Transverse colon (tissue), 4 donors: ENCODE data around the gene FBXL17. TPM values are rescaled to one million over a fixed set of nuclear protein-coding genes. Genes with fewer than 3 reads are reported as not detected.

Source experiments
- DNase-seq: peaks from one replicate; pipeline ENCODE4 v3.0.0-alpha.2; 2019
- H3K27ac ChIP-seq, 4 donors: fragments of 200-600 bp; sonication (generic); 2 replicates each; pipeline ENCODE4 v1.5.1; 2016 to 2018; ENCODE audit warnings: inconsistent platforms in 4 of 4
- H3K27me3 ChIP-seq: fragments of 200-600 bp; sonication (generic); 2 replicates; pipeline ENCODE4 v1.5.1; 2017; ENCODE audit warnings: inconsistent platforms
- H3K36me3 ChIP-seq, 4 donors: fragments of 200-600 bp; sonication (generic); 2 replicates each; pipeline ENCODE4 v1.5.1; 2017 to 2019; ENCODE audit warnings: inconsistent platforms in 4 of 4
- H3K4me1 ChIP-seq, 4 donors: fragments of 200-600 bp; sonication (generic); 2 replicates each; pipeline ENCODE4 v1.5.1; 2017 to 2020; ENCODE audit warnings: inconsistent platforms in 4 of 4
- H3K4me3 ChIP-seq, 4 donors: fragments of 200-600 bp; sonication (generic); 1 replicate in 1 of 4; 2 replicates in 3 of 4; pipeline versions ENCODE4 v1.5.1 to v1.6.1; 2017 to 2019; ENCODE audit warnings: inconsistent platforms in 4 of 4
- H3K9me3 ChIP-seq, 2 donors: fragments of 200-600 bp; sonication (generic); 2 replicates each; pipeline ENCODE4 v1.5.1; 2017 to 2019; ENCODE audit warnings: inconsistent platforms in 2 of 2
- EP300 ChIP-seq: sonication (generic); formaldehyde crosslinking; IDR thresholded peaks from one replicate; pipeline ENCODE4 v1.6.1; 2017; ENCODE audit warnings: antibody characterized with exemption, low read depth
- POLR2A ChIP-seq: fragments of 450-650 bp; IDR thresholded peaks from one replicate; pipeline ENCODE4 v1.6.1; 2016; ENCODE audit warnings: antibody characterized with exemption, mild to moderate bottlenecking, moderate library complexity
- POLR2AphosphoS5 ChIP-seq, 3 donors: sonication (generic); formaldehyde crosslinking; IDR thresholded peaks; one replicate each; pipeline ENCODE4 v1.6.1; 2016; ENCODE audit warnings: antibody characterized with exemption in 3 of 3
- WGBS, 2 donors: methylation state at CpG; one replicate each; pipeline ENCODE4 v1.1.5; 2018; ENCODE audit warnings: low coverage in 1 of 2; 5-methylcytosine and 5-hydroxymethylcytosine counted together
- in situ Hi-C, 4 donors: fragments of 200-750 bp; cut with MboI; loops; one replicate each; pipeline versions ENCODE4 v1.15.0 to v1.15.1; 2017; ENCODE audit warnings: low sequenced_read_pairs in 3 of 4, low pct_ligation_motif_present in 1 of 4, low pct_unique_long_range_greater_than_20kb in 1 of 4
- intact Hi-C: fragments of 100-400 bp; cut with DNase I; formaldehyde crosslinking; loops from one replicate; pipeline ENCODE4 v1.15.1; 2023; ENCODE audit warnings: low total_unique reads
- total RNA-seq, 4 donors: library from RNA; depleted of rRNA; stranded (reverse); fragments of >200 nt; gene quantifications; one replicate each; pipeline ENCODE4 v1.1.0, GENCODE V29; 2016
- TF ChIP-seq, protein P1 (sequence below), 5 experiments: fragments of 200-600 bp in 3 of 5; fragments of 450-650 bp in 2 of 5; sonication (generic) in 3 of 5; IDR thresholded peaks; 1 replicate in 2 of 5; 2 replicates in 3 of 5; pipeline ENCODE4 v1.5.1; 2016 to 2017; ENCODE audit warnings: antibody characterized with exemption in 5 of 5, inconsistent platforms in 3 of 5, mild to moderate bottlenecking in 2 of 5, moderate library complexity in 1 of 5

Gene FBXL17
- total RNA-seq, 4 donors from 2014 or later, result 17.7 to 99.5 (median 24.6) TPM

- Histone ChIP-seq H3K27ac (no peak overlapping the region), H3K4me3 (no peak overlapping the region), H3K4me1 (no peaks in the 10 kb centered on the region), H3K27me3 (no peaks in the 10 kb centered on the region), H3K36me3 (no peaks in the 10 kb centered on the region), H3K9me3 (no peaks in the 10 kb centered on the region)
- 88% methylated on average over 2 of the region's 2 CpGs; no CpG with 5 or more reads in 1 of the 2 donors for WGBS, 2 donors
- intact Hi-C loops, result no loop called here
- no peak for DNase-seq
- TF ChIP-seq POLR2AphosphoS5 (IDR thresholded peaks at IDR 0.05) (no peak), EP300 (no peak), POLR2A (no peak)
- TF ChIP-seq, protein P1, sequence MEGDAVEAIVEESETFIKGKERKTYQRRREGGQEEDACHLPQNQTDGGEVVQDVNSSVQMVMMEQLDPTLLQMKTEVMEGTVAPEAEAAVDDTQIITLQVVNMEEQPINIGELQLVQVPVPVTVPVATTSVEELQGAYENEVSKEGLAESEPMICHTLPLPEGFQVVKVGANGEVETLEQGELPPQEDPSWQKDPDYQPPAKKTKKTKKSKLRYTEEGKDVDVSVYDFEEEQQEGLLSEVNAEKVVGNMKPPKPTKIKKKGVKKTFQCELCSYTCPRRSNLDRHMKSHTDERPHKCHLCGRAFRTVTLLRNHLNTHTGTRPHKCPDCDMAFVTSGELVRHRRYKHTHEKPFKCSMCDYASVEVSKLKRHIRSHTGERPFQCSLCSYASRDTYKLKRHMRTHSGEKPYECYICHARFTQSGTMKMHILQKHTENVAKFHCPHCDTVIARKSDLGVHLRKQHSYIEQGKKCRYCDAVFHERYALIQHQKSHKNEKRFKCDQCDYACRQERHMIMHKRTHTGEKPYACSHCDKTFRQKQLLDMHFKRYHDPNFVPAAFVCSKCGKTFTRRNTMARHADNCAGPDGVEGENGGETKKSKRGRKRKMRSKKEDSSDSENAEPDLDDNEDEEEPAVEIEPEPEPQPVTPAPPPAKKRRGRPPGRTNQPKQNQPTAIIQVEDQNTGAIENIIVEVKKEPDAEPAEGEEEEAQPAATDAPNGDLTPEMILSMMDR (IDR thresholded peaks at IDR 0.05), result no peak
- in situ Hi-C loops, result no loop called here
Measured at GRCh38 chr5:108016101-108016500, 365.8 kb downstream of the FBXL17 start.

DNA sequence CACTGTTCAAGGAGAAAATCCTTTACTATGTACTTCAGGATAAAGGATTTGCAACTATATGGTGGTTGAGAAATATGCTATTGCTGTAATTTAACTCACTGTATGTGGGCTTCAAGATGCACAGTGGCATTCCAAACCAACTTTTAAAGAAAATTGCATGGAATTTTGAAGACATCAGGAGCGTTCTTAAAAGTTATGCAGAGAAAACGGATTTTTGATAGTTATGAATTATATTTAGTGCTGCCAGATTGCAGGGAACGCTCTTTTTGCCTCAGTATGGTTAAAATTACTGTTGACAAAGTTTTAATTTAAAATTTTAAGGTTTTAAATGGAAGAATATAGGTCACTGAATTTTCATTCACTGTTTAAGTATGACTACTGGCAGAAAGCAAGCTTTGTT is 375.1 kb downstream of the FBXL17 start:
- DNase-seq, result no peak
- Histone ChIP-seq H3K27me3 (no peaks in the 10 kb centered on the region), H3K9me3 (no peaks in the 10 kb centered on the region), H3K4me1 (peaks cover 0 to 5% (median 3%) of the 10 kb centered on the region in 4 donors), H3K36me3 (no peaks in the 10 kb centered on the region), H3K4me3 (no peak overlapping the region), H3K27ac (no peak overlapping the region)
- TF ChIP-seq POLR2AphosphoS5 (IDR thresholded peaks at IDR 0.05) (no peak), POLR2A (no peak), EP300 (no peak)
- TF ChIP-seq, protein P1 (IDR thresholded peaks at IDR 0.05), result no peak
- in situ Hi-C loops (no loop called here), intact Hi-C loops (loop anchor here (5.0 kb wide), 1 partner anchor 109 kb away; no protein-coding TSS in a partner anchor)
- 88 to 92% methylated on average over 3 of the region's 3 CpGs for WGBS, 2 donors

DNA sequence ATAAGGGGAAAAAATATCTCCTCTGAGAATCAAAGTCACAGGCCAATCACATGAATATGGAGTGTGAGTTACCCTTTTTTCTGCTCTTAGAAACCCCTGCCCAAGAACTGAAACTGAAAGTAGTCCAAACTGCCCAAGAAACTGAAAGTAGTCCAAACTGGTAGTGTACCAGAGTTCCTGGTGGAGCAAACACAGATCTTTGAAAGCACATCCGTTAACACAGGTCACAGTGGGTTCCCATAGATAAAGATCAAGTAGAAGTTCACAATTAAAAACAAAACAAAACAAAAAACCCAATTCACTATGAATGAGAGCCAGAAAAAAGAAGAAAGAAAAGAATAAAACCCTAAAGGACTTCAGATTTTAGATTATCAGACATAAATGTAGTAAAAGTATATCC is 378.7 kb downstream of the FBXL17 start:
- DNase-seq, result no peak
- Histone ChIP-seq H3K9me3 (no peaks in the 10 kb centered on the region), H3K27me3 (no peaks in the 10 kb centered on the region), H3K36me3 (no peaks in the 10 kb centered on the region), H3K4me3 (peak overlapping the region in 1 of 4 donors; percentile 12), H3K27ac (no peak overlapping the region), H3K4me1 (peaks cover 0 to 5% (median 3%) of the 10 kb centered on the region in 4 donors)
- no peak for TF ChIP-seq POLR2AphosphoS5 (IDR thresholded peaks at IDR 0.05)
- no peak for TF ChIP-seq EP300
- TF ChIP-seq POLR2A, result no peak
- TF ChIP-seq, protein P1 (IDR thresholded peaks at IDR 0.05), result no peak
- intact Hi-C loops, result no loop called here
- 0 to 4% methylated on average over 1 of the region's 1 CpG for WGBS, 2 donors
- in situ Hi-C loops, result no loop called here

DNA sequence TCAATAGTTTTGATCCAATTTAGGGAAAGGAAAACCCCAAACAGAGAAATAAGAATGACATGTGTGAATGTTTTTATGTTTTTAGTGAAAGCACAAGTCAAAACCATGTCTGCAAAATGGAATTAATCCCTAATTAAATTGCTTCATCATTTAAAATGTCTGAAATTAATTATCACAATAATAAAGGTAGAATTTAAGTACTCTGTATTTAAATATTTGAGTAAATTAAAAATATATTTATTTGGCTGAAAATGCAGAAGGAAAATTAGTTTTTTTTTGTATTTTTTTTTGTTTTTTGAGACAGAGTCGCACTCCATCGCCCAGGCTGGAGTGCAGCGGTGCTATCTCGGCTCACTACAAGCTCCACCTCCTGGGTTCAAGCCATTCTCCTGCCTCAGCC is 380.7 kb downstream of the FBXL17 start:
- Histone ChIP-seq H3K4me3 (no peak overlapping the region), H3K9me3 (no peaks in the 10 kb centered on the region), H3K4me1 (peaks cover 0 to 5% (median 3%) of the 10 kb centered on the region in 4 donors), H3K27ac (no peak overlapping the region), H3K27me3 (no peaks in the 10 kb centered on the region), H3K36me3 (no peaks in the 10 kb centered on the region)
- 89 to 90% methylated on average over 4 of the region's 4 CpGs for WGBS, 2 donors
- TF ChIP-seq POLR2AphosphoS5 (IDR thresholded peaks at IDR 0.05) (no peak), EP300 (no peak), POLR2A (no peak)
- TF ChIP-seq, protein P1 (IDR thresholded peaks at IDR 0.05), result no peak
- no peak for DNase-seq
- in situ Hi-C loops (no loop called here), intact Hi-C loops (no loop called here)
